Measurements from ENCODE around the gene NET1.
"Not testable (repeated sequence)": the region's sequence is repeated elsewhere in the genome, so short reads cannot be mapped to it uniquely, and the experiment has no call there.

NET1 gene

GRCh38 chr10:5467207-5467535 is 54.8 kb downstream of the NET1 start:
- DNase-seq: no peak

GRCh38 chr10:5467634-5468255 is 55.4 kb downstream of the NET1 start:
- no peak for DNase-seq

- DNase-seq: no peak
These were observed 56.1 kb downstream of the NET1 start for GRCh38 chr10:5468262-5469106.

GRCh38 chr10:5469353-5470061 is 57.1 kb downstream of the NET1 start:
- no peak for DNase-seq

- no peak for DNase-seq
These were observed 57.9 kb downstream of the NET1 start for GRCh38 chr10:5470062-5470751.

GRCh38 chr10:5474642-5475041 is 62.3 kb downstream of the NET1 start:
- DNase-seq: not testable (repeated sequence)

GRCh38 chr10:5475088-5475487 is 62.7 kb downstream of the NET1 start:
- DNase-seq: not testable (repeated sequence)

GRCh38 chr10:5475974-5476807 is 63.8 kb downstream of the NET1 start:
- DNase-seq: not testable (repeated sequence)

- DNase-seq: no peak
These were observed 64.7 kb downstream of the NET1 start for GRCh38 chr10:5476918-5477525.

- no peak for DNase-seq
These were observed 65.8 kb downstream of the NET1 start for GRCh38 chr10:5477948-5478693.

GRCh38 chr10:5478694-5479305 is 66.4 kb downstream of the NET1 start:
- DNase-seq: no peak

GRCh38 chr10:5479481-5480161 is 67.3 kb downstream of the NET1 start:
- no peak for DNase-seq

GRCh38 chr10:5480162-5480941 is 68.0 kb downstream of the NET1 start:
- no peak for DNase-seq

GRCh38 chr10:5481121-5481520 is 68.8 kb downstream of the NET1 start:
- DNase-seq: no peak

GRCh38 chr10:5482016-5482415 is 69.7 kb downstream of the NET1 start:
- no peak for DNase-seq

GRCh38 chr10:5484205-5484604 is 71.8 kb downstream of the NET1 start:
- DNase-seq: no peak

- no peak for DNase-seq
These were observed 72.9 kb downstream of the NET1 start for GRCh38 chr10:5485290-5485689.

GRCh38 chr10:5485948-5486852 is 73.8 kb downstream of the NET1 start:
- no peak for DNase-seq

All from activated CD4-positive, alpha-beta T cell treated with anti-CD3 and anti-CD28 coated beads for 4 hours (primary cell).